ENCODE measurements around the gene PARD3B.

PARD3B gene

GRCh38 chr2:204715361-204715760 is 170.1 kb downstream of the PARD3B start:
- DNase-seq: no peak

GRCh38 chr2:204717591-204717990 is 172.3 kb downstream of the PARD3B start:
- no peak for DNase-seq

- no peak for DNase-seq
Observed at GRCh38 chr2:204718607-204719006, 173.3 kb downstream of the PARD3B start.

- no peak for DNase-seq
Observed at GRCh38 chr2:204720874-204721273, 175.6 kb downstream of the PARD3B start.

- no peak for DNase-seq
Observed at GRCh38 chr2:204722207-204722606, 176.9 kb downstream of the PARD3B start.

- no peak for DNase-seq
Observed at GRCh38 chr2:204722691-204723090, 177.4 kb downstream of the PARD3B start.

GRCh38 chr2:204725693-204726360 is 180.6 kb downstream of the PARD3B start:
- no peak for DNase-seq

GRCh38 chr2:204726831-204727230 is 181.6 kb downstream of the PARD3B start:
- no peak for DNase-seq

GRCh38 chr2:204727368-204727767 is 182.1 kb downstream of the PARD3B start:
- no peak for DNase-seq

GRCh38 chr2:204730603-204731002 is 185.3 kb downstream of the PARD3B start:
- no peak for DNase-seq

GRCh38 chr2:204732019-204732418 is 186.7 kb downstream of the PARD3B start:
- DNase-seq: no peak

- no peak for DNase-seq
Observed at GRCh38 chr2:204737296-204737695, 192.0 kb downstream of the PARD3B start.

- no peak for DNase-seq
Observed at GRCh38 chr2:204738721-204739120, 193.4 kb downstream of the PARD3B start.

GRCh38 chr2:204743393-204743960 is 198.2 kb downstream of the PARD3B start:
- no peak for DNase-seq

- no peak for DNase-seq
Observed at GRCh38 chr2:204744506-204744905, 199.2 kb downstream of the PARD3B start.

GRCh38 chr2:204748286-204748685 is 203.0 kb downstream of the PARD3B start:
- no peak for DNase-seq

- no peak for DNase-seq
Observed at GRCh38 chr2:204749319-204749718, 204.0 kb downstream of the PARD3B start.

GRCh38 chr2:204750389-204750788 is 205.1 kb downstream of the PARD3B start:
- DNase-seq: no peak

- no peak for DNase-seq
Observed at GRCh38 chr2:204751472-204751871, 206.2 kb downstream of the PARD3B start.

- DNase-seq: no peak
Observed at GRCh38 chr2:204753841-204754240, 208.6 kb downstream of the PARD3B start.

GRCh38 chr2:204754898-204755297 is 209.6 kb downstream of the PARD3B start:
- no peak for DNase-seq

- DNase-seq: no peak
Observed at GRCh38 chr2:204763974-204764703, 218.9 kb downstream of the PARD3B start.

GRCh38 chr2:204770735-204771134 is 225.5 kb downstream of the PARD3B start:
- DNase-seq: peak; percentile 48

GRCh38 chr2:204771721-204772120 is 226.4 kb downstream of the PARD3B start:
- DNase-seq: no peak
